SK-N-MC (cell line): ENCODE results near the gene ITGBL1.

Source experiments
- EZH2 ChIP-seq: fragments of 200-600 bp; sonication (generic); IDR thresholded peaks from one replicate; pipeline ENCODE4 v1.6.1; 2017; ENCODE audit warnings: antibody characterized with exemption
- FOXP2 ChIP-seq: optimal IDR thresholded peaks from 2 replicates; pipeline ENCODE3; 2011; ENCODE audit warnings: mild to moderate bottlenecking, moderate library complexity; ENCODE audit not compliant: insufficient read depth; ENCODE audit errors: extremely low read length, control extremely low read depth
- POLR2AphosphoS5 ChIP-seq: IDR thresholded peaks from 2 replicates; pipeline ENCODE4 v1.6.1; 2012; ENCODE audit warnings: mild to moderate bottlenecking, low read depth, low read length, borderline replicate concordance

GRCh38 chr13:101621099-101621498 lies 168.6 kb downstream of the ITGBL1 start:
- no peak for TF ChIP-seq POLR2AphosphoS5
- no peak for TF ChIP-seq EZH2
- no peak for TF ChIP-seq FOXP2
